NCI-H2081 treated with DMSO at 0.1 percent for 48 hours (cell line): ENCODE results near the gene MC2R.
"Not testable (repeated sequence)": the region's sequence is repeated elsewhere in the genome, so short reads cannot be mapped to it uniquely, and the experiment has no call there.

Experiments used
- DNase-seq: peaks from one replicate; lab custom pipeline; 2025; lab: John Stamatoyannopoulos, UW

MC2R gene

GRCh38 chr18:13893418-13893760, 21.9 kb downstream of the MC2R start:
- DNase-seq = no peak

- no peak for DNase-seq
Observed at GRCh38 chr18:13892098-13892497, 23.2 kb downstream of the MC2R start.

GRCh38 chr18:13890761-13891361, 24.5 kb downstream of the MC2R start:
- no peak for DNase-seq

GRCh38 chr18:13889671-13890070, 25.7 kb downstream of the MC2R start:
- no peak for DNase-seq

GRCh38 chr18:13888191-13888716, 27.1 kb downstream of the MC2R start:
- DNase-seq = no peak

- DNase-seq = no peak
Observed at GRCh38 chr18:13885009-13885408, 30.3 kb downstream of the MC2R start.

GRCh38 chr18:13879937-13880336, 35.4 kb downstream of the MC2R start:
- no peak for DNase-seq

GRCh38 chr18:13879492-13879891, 35.8 kb downstream of the MC2R start:
- DNase-seq = no peak

- DNase-seq = no peak
Observed at GRCh38 chr18:13878857-13879256, 36.5 kb downstream of the MC2R start.

- DNase-seq = no peak
Observed at GRCh38 chr18:13877157-13877556, 38.2 kb downstream of the MC2R start.

- DNase-seq = no peak
Observed at GRCh38 chr18:13874558-13874957, 40.8 kb downstream of the MC2R start.

- no peak for DNase-seq
Observed at GRCh38 chr18:13872932-13873331, 42.4 kb downstream of the MC2R start.

- DNase-seq = no peak
Observed at GRCh38 chr18:13872373-13872772, 43.0 kb downstream of the MC2R start.

GRCh38 chr18:13871701-13872100, 43.6 kb downstream of the MC2R start:
- no peak for DNase-seq

- no peak for DNase-seq
Observed at GRCh38 chr18:13868501-13869271, 46.6 kb downstream of the MC2R start.

GRCh38 chr18:13862898-13863297, 52.4 kb downstream of the MC2R start:
- DNase-seq = not testable (repeated sequence)

- DNase-seq = no peak
Observed at GRCh38 chr18:13849791-13850190, 65.5 kb downstream of the MC2R start.

GRCh38 chr18:13836559-13836958, 78.8 kb downstream of the MC2R start:
- no peak for DNase-seq

- no peak for DNase-seq
Observed at GRCh38 chr18:13835202-13835601, 80.1 kb downstream of the MC2R start.

GRCh38 chr18:13834496-13835015, 80.8 kb downstream of the MC2R start:
- DNase-seq = no peak
